ENCODE measurements around the gene DNAH8. TPM values are rescaled to one million over a fixed set of nuclear protein-coding genes. Genes with fewer than 3 reads are reported as not detected.

The DNAH8 gene
- total and polyA plus RNA-seq, 2 donors (not counting 3 experiments of a cell fraction or from before 2014, with no cell fraction given) = 0.29 to 0.61 TPM

DNA sequence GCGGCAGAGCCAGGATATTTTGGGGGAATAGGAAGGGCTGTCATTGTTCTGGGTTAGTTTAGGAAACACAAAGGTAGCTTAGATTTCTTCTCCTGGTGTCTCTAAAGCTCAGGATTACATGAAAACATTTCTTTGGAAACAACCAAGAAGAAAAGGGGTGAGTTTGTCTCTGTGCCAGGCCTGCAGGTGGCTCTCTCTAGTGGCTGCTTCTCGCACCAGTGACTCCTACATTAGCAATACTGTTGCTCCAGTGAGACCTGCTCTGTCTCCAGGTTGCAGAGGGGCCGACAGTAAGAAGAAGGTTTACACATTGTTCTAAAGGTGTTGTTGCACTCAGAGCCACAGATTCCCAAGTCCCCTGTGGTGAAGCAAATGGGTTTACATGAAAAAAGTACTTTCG lies 228.9 kb downstream of the DNAH8 start:
- peaks cover 3 to 5% of the 10 kb centered on the region in 2 experiments for H3K27me3 ChIP-seq (ENCODE audit: control insufficient read depth in 2 of 2, insufficient read depth in 2 of 2, low read length in 2 of 2)
- H3K4me2 ChIP-seq (ENCODE audit: insufficient read depth, low read length) = no peak overlapping the region
- DNase-seq (ENCODE audit: low read depth, low spot score) (no peak), FAIRE-seq (no peak)
- intact Hi-C loops (cut with micrococcal nuclease) = no loop called here
- no peak overlapping the region for H3K27ac ChIP-seq (ENCODE audit: insufficient read depth, low read depth, low read length)
- BruUV-seq (replicated peaks) = no TSS peak
- H3K4me3 ChIP-seq (replicated peaks in 1 of 3; ENCODE audit: insufficient read depth in 1 of 3, low read depth in 1 of 3, low read length in 3 of 3) = no peak overlapping the region
- dilution Hi-C loops (cut with MboI; ENCODE audit: extremely low pct_ligation_motif_present, low sequenced_read_pairs) = no loop called here
- no peaks in the 10 kb centered on the region for H3K36me3 ChIP-seq (ENCODE audit: control insufficient read depth in 2 of 2, extremely low read depth in 1 of 2, insufficient read depth in 2 of 2, low read length in 2 of 2)
- no peak overlapping the region for H2AFZ ChIP-seq (ENCODE audit: low read depth, low read length)
- H4K20me1 ChIP-seq (replicated peaks; ENCODE audit: control insufficient read depth, extremely low read depth, insufficient read depth, low read length) = no peaks in the 10 kb centered on the region
- no peaks in the 10 kb centered on the region for H3K79me2 ChIP-seq (ENCODE audit: control insufficient read depth, insufficient read depth, low read length)
- TF ChIP-seq EZH2 (IDR thresholded peaks at IDR 0.05; ENCODE audit: borderline replicate concordance, low read depth, low read length, severe bottlenecking) = no peak
- TF ChIP-seq POLR2AphosphoS5 (IDR thresholded peaks at IDR 0.05; ENCODE audit: insufficient read depth, low read depth, low read length) = no peak
- TF ChIP-seq, protein P1, sequence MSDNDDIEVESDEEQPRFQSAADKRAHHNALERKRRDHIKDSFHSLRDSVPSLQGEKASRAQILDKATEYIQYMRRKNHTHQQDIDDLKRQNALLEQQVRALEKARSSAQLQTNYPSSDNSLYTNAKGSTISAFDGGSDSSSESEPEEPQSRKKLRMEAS (IDR thresholded peaks at IDR 0.05; ENCODE audit: insufficient read depth, insufficient read length) = no peak
- TF ChIP-seq GATA2 (IDR thresholded peaks at IDR 0.05; ENCODE audit: insufficient read depth, insufficient read length, low read depth, low read length) = no peak
- TF ChIP-seq JUN (IDR thresholded peaks at IDR 0.05; ENCODE audit: borderline replicate concordance, insufficient read depth, insufficient read length, low read depth) = no peak
- no peak for TF ChIP-seq POLR2A (IDR thresholded peaks at IDR 0.05; ENCODE audit: low read depth, low read length)
- TF ChIP-seq MYC (IDR thresholded peaks at IDR 0.05; ENCODE audit: low read depth, low read length) = no peak
- TF ChIP-seq, protein P2, sequence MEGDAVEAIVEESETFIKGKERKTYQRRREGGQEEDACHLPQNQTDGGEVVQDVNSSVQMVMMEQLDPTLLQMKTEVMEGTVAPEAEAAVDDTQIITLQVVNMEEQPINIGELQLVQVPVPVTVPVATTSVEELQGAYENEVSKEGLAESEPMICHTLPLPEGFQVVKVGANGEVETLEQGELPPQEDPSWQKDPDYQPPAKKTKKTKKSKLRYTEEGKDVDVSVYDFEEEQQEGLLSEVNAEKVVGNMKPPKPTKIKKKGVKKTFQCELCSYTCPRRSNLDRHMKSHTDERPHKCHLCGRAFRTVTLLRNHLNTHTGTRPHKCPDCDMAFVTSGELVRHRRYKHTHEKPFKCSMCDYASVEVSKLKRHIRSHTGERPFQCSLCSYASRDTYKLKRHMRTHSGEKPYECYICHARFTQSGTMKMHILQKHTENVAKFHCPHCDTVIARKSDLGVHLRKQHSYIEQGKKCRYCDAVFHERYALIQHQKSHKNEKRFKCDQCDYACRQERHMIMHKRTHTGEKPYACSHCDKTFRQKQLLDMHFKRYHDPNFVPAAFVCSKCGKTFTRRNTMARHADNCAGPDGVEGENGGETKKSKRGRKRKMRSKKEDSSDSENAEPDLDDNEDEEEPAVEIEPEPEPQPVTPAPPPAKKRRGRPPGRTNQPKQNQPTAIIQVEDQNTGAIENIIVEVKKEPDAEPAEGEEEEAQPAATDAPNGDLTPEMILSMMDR (IDR thresholded peaks at IDR 0.05; ENCODE audit: extremely low read depth in 1 of 2, insufficient read depth in 1 of 2, low read depth in 1 of 2, low read length in 2 of 2) = no peak
- TF ChIP-seq FOS (IDR thresholded peaks at IDR 0.05; ENCODE audit: borderline replicate concordance, insufficient read depth, low read length) = no peak
- no peaks in the 10 kb centered on the region for H3K9me1 ChIP-seq (replicated peaks; ENCODE audit: control insufficient read depth, extremely low read depth, insufficient read depth, low read length)
- CTCF ChIA-PET = no interaction called here
- no peaks in the 10 kb centered on the region for H3K9me3 ChIP-seq (replicated peaks; ENCODE audit: control insufficient read depth, insufficient read depth, low read length)
- H3K4me1 ChIP-seq (ENCODE audit: control insufficient read depth, extremely low read depth, insufficient read depth, low read length) = no peaks in the 10 kb centered on the region
- H3K9ac ChIP-seq (replicated peaks; ENCODE audit: extremely low read depth, insufficient read depth, low read length) = no peak overlapping the region
- POLR2A ChIA-PET = no interaction called here
